Trophoblast cell (in vitro differentiated cells and primary cell): ENCODE measurements around the gene SLC7A9.

ENCODE experiments used
- DNase-seq, 2 donors: peaks; one replicate each; pipeline ENCODE4 v3.0.0-alpha.2; 2016
- H2AFZ ChIP-seq: 2 replicates; pipeline ENCODE4 v1.6.1; 2013; ENCODE audit warnings: low read length, moderate library complexity, mild to moderate bottlenecking; ENCODE audit not compliant: insufficient read depth, poor library complexity
- H2AK5ac ChIP-seq: 2 replicates; pipeline ENCODE4 v1.6.1; 2013; ENCODE audit warnings: mild to moderate bottlenecking, low read length
- H2BK120ac ChIP-seq: 2 replicates; pipeline ENCODE4 v1.6.1; 2013; ENCODE audit warnings: low read length, mild to moderate bottlenecking, moderate library complexity; ENCODE audit not compliant: insufficient read depth, poor library complexity
- H2BK12ac ChIP-seq: 2 replicates; pipeline ENCODE4 v1.6.1; 2013; ENCODE audit warnings: mild to moderate bottlenecking, low read length, moderate library complexity
- H2BK5ac ChIP-seq: 2 replicates; pipeline ENCODE4 v1.6.1; 2013; ENCODE audit warnings: low read length, low read depth, moderate library complexity, mild to moderate bottlenecking; ENCODE audit not compliant: poor library complexity
- H3K14ac ChIP-seq: 2 replicates; pipeline ENCODE4 v1.6.1; 2013; ENCODE audit warnings: mild to moderate bottlenecking, low read length
- H3K18ac ChIP-seq: 2 replicates; pipeline ENCODE4 v1.6.1; 2013; ENCODE audit warnings: mild to moderate bottlenecking, low read length
- H3K23ac ChIP-seq: 2 replicates; pipeline ENCODE4 v1.6.1; 2013; ENCODE audit warnings: low read length
- H3K27ac ChIP-seq: 2 replicates; pipeline ENCODE4 v1.5.1; 2013; ENCODE audit warnings: low read depth, mild to moderate bottlenecking, inconsistent platforms, low read length, moderate library complexity
- H3K27me3 ChIP-seq: 2 replicates; pipeline ENCODE4 v1.6.1; 2013; ENCODE audit warnings: inconsistent platforms, mild to moderate bottlenecking, low read length, moderate library complexity; ENCODE audit not compliant: insufficient read depth
- H3K36me3 ChIP-seq, 2 experiments: 1 replicate in 1 of 2; 2 replicates in 1 of 2; pipeline ENCODE4 v1.6.1; 2013; ENCODE audit warnings: low read length in 2 of 2, mild to moderate bottlenecking in 2 of 2, moderate library complexity in 1 of 2; ENCODE audit not compliant: insufficient read depth in 2 of 2, control insufficient read depth in 1 of 2
- H3K4ac ChIP-seq: 2 replicates; pipeline ENCODE4 v1.6.1; 2013; ENCODE audit warnings: low read depth, mild to moderate bottlenecking, low read length, moderate library complexity
- H3K4me1 ChIP-seq, 2 experiments: 1 replicate in 1 of 2; 2 replicates in 1 of 2; pipeline ENCODE4 v1.6.1; 2013; ENCODE audit warnings: low read length in 2 of 2, mild to moderate bottlenecking in 2 of 2, moderate library complexity in 1 of 2; ENCODE audit not compliant: insufficient read depth in 2 of 2, control insufficient read depth in 1 of 2
- H3K4me2 ChIP-seq: 2 replicates; pipeline ENCODE4 v1.6.1; 2013; ENCODE audit warnings: inconsistent platforms, mild to moderate bottlenecking, low read length, moderate library complexity
- H3K4me3 ChIP-seq: 2 replicates; pipeline ENCODE4 v1.5.1; 2013; ENCODE audit warnings: mild to moderate bottlenecking, low read depth, low read length, inconsistent platforms
- H3K79me1 ChIP-seq: one replicate; pipeline ENCODE4 v1.6.1; 2013; ENCODE audit warnings: low read length
- H3K79me2 ChIP-seq: 2 replicates; pipeline ENCODE4 v1.6.1; 2013; ENCODE audit warnings: low read length, mild to moderate bottlenecking; ENCODE audit not compliant: control insufficient read depth, insufficient read depth, poor library complexity
- H3K9ac ChIP-seq: 2 replicates; pipeline ENCODE4 v1.6.1; 2013; ENCODE audit warnings: mild to moderate bottlenecking, low read length
- H3K9me3 ChIP-seq: 2 replicates; pipeline ENCODE4 v1.6.1; 2013; ENCODE audit warnings: low read depth, mild to moderate bottlenecking, control low read depth, inconsistent platforms, low read length; ENCODE audit not compliant: insufficient read depth
- H4K12ac ChIP-seq: 2 replicates; pipeline ENCODE4 v1.6.1; 2013; ENCODE audit warnings: low read depth, mild to moderate bottlenecking, low read length, moderate library complexity
- H4K8ac ChIP-seq: 2 replicates; pipeline ENCODE4 v1.6.1; 2013; ENCODE audit warnings: low read depth, mild to moderate bottlenecking, low read length, moderate library complexity
- H4K91ac ChIP-seq: one replicate; pipeline ENCODE4 v1.6.1; 2013; ENCODE audit warnings: low read depth, mild to moderate bottlenecking, low read length, moderate library complexity
- WGBS: extraction: QIAGEN DNeasy Blood & Tissue Kit; methylation state at CpG from one replicate; pipeline ENCODE4 v1.1.7; 2013; ENCODE audit warnings: missing lambda C conversion rate; ENCODE audit not compliant: insufficient read length, insufficient coverage; ENCODE audit errors: extremely low coverage; 5-methylcytosine and 5-hydroxymethylcytosine counted together

SLC7A9 gene

GRCh38 chr19:32824916-32825608, 44.5 kb downstream of the SLC7A9 start:
- no peak overlapping the region for H2AFZ ChIP-seq
- H3K4ac ChIP-seq, result no peak overlapping the region
- no peak overlapping the region for H2BK120ac ChIP-seq
- no peaks in the 10 kb centered on the region for H3K9me3 ChIP-seq
- no peaks in the 10 kb centered on the region for H3K79me1 ChIP-seq
- no peak overlapping the region for H3K23ac ChIP-seq
- H4K8ac ChIP-seq, result peak overlapping the region; percentile 2
- whole genome bisulfite sequencing, result no CpG with 5 or more reads among the region's 21 CpGs
- no peak overlapping the region for H3K9ac ChIP-seq
- no peak overlapping the region for H3K18ac ChIP-seq
- H3K27me3 ChIP-seq, result no peaks in the 10 kb centered on the region
- H4K12ac ChIP-seq, result no peak overlapping the region
- peak in 1 of 2 donors; percentile 15 for DNase-seq
- no peak overlapping the region for H3K4me3 ChIP-seq
- H2BK12ac ChIP-seq, result no peak overlapping the region
- no peak overlapping the region for H3K4me2 ChIP-seq
- H2AK5ac ChIP-seq, result no peak overlapping the region
- peaks cover 0 to 2% of the 10 kb centered on the region in 2 experiments for H3K36me3 ChIP-seq
- H3K27ac ChIP-seq, result no peak overlapping the region
- H3K79me2 ChIP-seq, result no peaks in the 10 kb centered on the region
- no peak overlapping the region for H4K91ac ChIP-seq
- H3K4me1 ChIP-seq, result peaks cover 5 to 21% of the 10 kb centered on the region in 2 experiments
- H3K14ac ChIP-seq, result no peak overlapping the region
- H2BK5ac ChIP-seq, result no peak overlapping the region

- Histone ChIP-seq H3K14ac (no peak overlapping the region), H2AK5ac (no peak overlapping the region), H3K4me2 (no peak overlapping the region), H3K4ac (no peak overlapping the region), H2BK12ac (no peak overlapping the region), H2AFZ (no peak overlapping the region), H4K12ac (no peak overlapping the region), H2BK5ac (no peak overlapping the region), H3K27me3 (no peaks in the 10 kb centered on the region), H3K79me2 (no peaks in the 10 kb centered on the region), H3K18ac (no peak overlapping the region), H3K79me1 (no peaks in the 10 kb centered on the region), H3K27ac (no peak overlapping the region), H3K36me3 (peaks cover 0 to 2% of the 10 kb centered on the region in 2 experiments), H4K91ac (no peak overlapping the region), H4K8ac (no peak overlapping the region), H3K4me1 (peaks cover 5 to 21% of the 10 kb centered on the region in 2 experiments), H3K4me3 (no peak overlapping the region), H3K23ac (no peak overlapping the region), H3K9me3 (no peaks in the 10 kb centered on the region), H3K9ac (no peak overlapping the region), H2BK120ac (no peak overlapping the region)
- DNase-seq, result no peak
- no CpG with 5 or more reads among the region's 20 CpGs for WGBS
Measured at GRCh38 chr19:32824191-32824751, 45.3 kb downstream of the SLC7A9 start.

DNA sequence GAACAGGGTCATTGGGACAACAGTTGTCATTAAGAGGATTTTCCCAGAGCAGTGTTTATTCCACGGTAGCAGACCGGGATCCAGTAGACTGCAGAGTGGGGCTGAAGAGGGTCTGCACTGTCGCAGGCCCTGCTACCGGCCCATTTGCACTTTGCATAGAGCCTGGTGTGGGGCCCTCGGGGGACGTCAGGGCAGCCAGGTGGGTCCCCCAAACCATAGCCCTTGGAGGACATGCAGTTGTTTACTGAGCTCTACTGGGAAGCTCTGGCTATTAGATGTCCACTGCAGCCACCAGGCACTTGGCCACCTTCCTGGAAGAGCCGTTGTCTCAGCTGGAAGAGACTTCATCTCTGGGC, 45.8 kb downstream of the SLC7A9 start:
- DNase-seq, result no peak
- H4K91ac ChIP-seq, result no peak overlapping the region
- no peaks in the 10 kb centered on the region for H3K79me1 ChIP-seq
- H2AK5ac ChIP-seq, result no peak overlapping the region
- no peak overlapping the region for H3K4me2 ChIP-seq
- H4K12ac ChIP-seq, result no peak overlapping the region
- no peak overlapping the region for H3K27ac ChIP-seq
- H3K23ac ChIP-seq, result no peak overlapping the region
- peaks cover 0 to 2% of the 10 kb centered on the region in 2 experiments for H3K36me3 ChIP-seq
- H2AFZ ChIP-seq, result no peak overlapping the region
- H2BK12ac ChIP-seq, result no peak overlapping the region
- H4K8ac ChIP-seq, result no peak overlapping the region
- no peak overlapping the region for H3K18ac ChIP-seq
- no peak overlapping the region for H3K4ac ChIP-seq
- H3K14ac ChIP-seq, result no peak overlapping the region
- no peaks in the 10 kb centered on the region for H3K27me3 ChIP-seq
- H2BK120ac ChIP-seq, result no peak overlapping the region
- no peaks in the 10 kb centered on the region for H3K79me2 ChIP-seq
- H3K9me3 ChIP-seq, result no peaks in the 10 kb centered on the region
- no peak overlapping the region for H3K9ac ChIP-seq
- WGBS, result no CpG with 5 or more reads among the region's 7 CpGs
- no peak overlapping the region for H2BK5ac ChIP-seq
- no peak overlapping the region for H3K4me3 ChIP-seq
- H3K4me1 ChIP-seq, result peaks cover 5 to 20% of the 10 kb centered on the region in 2 experiments

DNA sequence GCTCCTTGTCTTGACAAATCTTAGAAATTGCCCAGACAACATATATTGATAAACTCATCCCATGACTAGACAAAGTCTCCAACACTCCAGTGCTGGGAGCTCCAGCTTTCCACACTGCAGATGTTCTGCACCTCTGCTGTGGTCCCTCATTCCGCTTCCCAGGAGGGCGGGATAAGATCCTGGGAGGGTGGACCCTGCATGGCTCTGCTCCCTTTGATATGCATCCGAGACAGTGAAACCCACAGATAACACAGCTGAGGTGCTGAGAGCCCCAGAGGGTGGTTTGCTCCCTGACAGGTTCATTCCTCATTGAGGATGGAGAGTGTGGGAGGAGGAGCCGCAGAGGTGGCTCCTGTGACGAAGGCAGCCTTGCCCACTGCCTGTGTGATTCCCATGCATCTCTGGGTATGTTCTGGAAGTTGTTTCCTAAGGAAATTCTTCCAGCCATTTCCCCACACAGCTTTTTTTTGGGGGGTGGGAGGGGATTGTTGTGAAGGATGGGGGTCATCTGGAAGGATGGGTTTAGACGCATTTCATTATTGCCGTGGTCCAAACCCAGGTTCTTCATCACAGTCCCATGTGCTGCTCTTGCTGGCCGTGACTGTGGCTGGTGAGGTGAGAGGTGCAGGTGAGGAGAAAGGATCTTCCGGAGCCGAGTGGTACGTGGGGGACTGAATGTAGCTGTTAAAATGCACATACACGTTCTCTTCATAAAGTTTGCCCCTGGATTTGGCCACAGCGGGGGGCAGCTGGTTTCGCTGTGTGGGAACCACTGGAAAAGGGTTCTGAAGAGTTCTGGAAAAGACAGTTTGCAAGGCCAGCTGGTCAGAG, 46.4 kb downstream of the SLC7A9 start:
- Histone ChIP-seq H2BK12ac (no peak overlapping the region), H3K9me3 (no peaks in the 10 kb centered on the region), H3K27ac (no peak overlapping the region), H4K91ac (no peak overlapping the region), H3K36me3 (peaks cover 0 to 2% of the 10 kb centered on the region in 2 experiments), H3K14ac (no peak overlapping the region), H2AK5ac (no peak overlapping the region), H3K4ac (no peak overlapping the region), H2AFZ (no peak overlapping the region), H3K4me3 (no peak overlapping the region), H3K27me3 (no peaks in the 10 kb centered on the region), H2BK120ac (no peak overlapping the region), H4K12ac (no peak overlapping the region), H3K79me2 (no peaks in the 10 kb centered on the region), H3K9ac (no peak overlapping the region), H3K79me1 (no peaks in the 10 kb centered on the region), H3K18ac (no peak overlapping the region), H3K23ac (no peak overlapping the region), H4K8ac (no peak overlapping the region), H3K4me1 (peaks cover 3 to 16% of the 10 kb centered on the region in 2 experiments), H3K4me2 (no peak overlapping the region), H2BK5ac (no peak overlapping the region)
- no peak for DNase-seq
- no CpG with 5 or more reads among the region's 14 CpGs for WGBS
